Astrocyte of the spinal cord (primary cell): ENCODE data around the gene RAE1.

ENCODE experiments used
- DNase-seq: peaks from one replicate; pipeline ENCODE4 v3.0.0; 2011; ENCODE audit warnings: low read depth, low spot score
- H3K4me3 ChIP-seq: 2 replicates; pipeline ENCODE4 v1.5.1; 2011; ENCODE audit warnings: low read depth, mild to moderate bottlenecking, low read length, moderate library complexity
- in situ Hi-C: cut with HindIII; loops from 2 replicates; pipeline ENCODE4 v1.10.0; 2017; ENCODE audit warnings: low sequenced_read_pairs
- TF ChIP-seq, protein P1 (sequence below): IDR thresholded peaks from 2 replicates; pipeline ENCODE4 v1.5.1; 2012; ENCODE audit warnings: low read depth, mild to moderate bottlenecking, low read length, inconsistent platforms

The RAE1 gene

DNA sequence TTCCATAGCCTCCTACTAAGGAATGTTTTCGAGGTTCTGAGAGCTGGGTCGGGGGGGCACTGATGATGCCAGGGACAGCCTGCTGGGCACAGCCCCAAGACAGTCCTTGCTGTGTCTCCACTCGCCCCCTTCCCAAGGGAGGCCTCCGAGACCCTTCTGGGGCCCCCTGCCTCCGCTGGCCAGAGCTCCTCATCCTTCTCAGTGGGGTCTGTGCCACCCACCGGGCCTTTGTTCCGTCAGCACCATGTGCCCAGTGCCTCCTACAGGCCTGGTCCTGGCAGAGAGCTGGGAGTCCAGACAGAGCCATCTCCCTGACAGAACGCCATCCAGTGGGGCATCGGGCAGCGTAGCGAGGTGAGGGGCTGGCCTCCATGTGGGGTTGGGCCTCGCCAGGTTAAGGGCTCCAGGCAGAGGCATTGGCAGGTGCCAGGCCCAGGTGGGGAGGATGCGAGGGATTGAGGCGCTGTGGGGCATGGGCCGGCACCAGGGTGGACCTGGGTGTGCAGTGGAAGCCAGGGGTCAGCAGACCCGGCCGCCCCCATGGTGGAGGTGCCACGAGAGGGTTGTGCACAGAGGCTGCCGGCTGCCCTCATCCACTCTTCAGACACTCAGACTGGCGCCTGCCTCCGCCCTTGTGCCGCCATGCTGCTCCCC is 53.5 kb downstream of the RAE1 start:
- in situ Hi-C loops: no loop called here
- no peak for DNase-seq
- H3K4me3 ChIP-seq: no peak overlapping the region
- TF ChIP-seq, protein P1, sequence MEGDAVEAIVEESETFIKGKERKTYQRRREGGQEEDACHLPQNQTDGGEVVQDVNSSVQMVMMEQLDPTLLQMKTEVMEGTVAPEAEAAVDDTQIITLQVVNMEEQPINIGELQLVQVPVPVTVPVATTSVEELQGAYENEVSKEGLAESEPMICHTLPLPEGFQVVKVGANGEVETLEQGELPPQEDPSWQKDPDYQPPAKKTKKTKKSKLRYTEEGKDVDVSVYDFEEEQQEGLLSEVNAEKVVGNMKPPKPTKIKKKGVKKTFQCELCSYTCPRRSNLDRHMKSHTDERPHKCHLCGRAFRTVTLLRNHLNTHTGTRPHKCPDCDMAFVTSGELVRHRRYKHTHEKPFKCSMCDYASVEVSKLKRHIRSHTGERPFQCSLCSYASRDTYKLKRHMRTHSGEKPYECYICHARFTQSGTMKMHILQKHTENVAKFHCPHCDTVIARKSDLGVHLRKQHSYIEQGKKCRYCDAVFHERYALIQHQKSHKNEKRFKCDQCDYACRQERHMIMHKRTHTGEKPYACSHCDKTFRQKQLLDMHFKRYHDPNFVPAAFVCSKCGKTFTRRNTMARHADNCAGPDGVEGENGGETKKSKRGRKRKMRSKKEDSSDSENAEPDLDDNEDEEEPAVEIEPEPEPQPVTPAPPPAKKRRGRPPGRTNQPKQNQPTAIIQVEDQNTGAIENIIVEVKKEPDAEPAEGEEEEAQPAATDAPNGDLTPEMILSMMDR: no peak

DNA sequence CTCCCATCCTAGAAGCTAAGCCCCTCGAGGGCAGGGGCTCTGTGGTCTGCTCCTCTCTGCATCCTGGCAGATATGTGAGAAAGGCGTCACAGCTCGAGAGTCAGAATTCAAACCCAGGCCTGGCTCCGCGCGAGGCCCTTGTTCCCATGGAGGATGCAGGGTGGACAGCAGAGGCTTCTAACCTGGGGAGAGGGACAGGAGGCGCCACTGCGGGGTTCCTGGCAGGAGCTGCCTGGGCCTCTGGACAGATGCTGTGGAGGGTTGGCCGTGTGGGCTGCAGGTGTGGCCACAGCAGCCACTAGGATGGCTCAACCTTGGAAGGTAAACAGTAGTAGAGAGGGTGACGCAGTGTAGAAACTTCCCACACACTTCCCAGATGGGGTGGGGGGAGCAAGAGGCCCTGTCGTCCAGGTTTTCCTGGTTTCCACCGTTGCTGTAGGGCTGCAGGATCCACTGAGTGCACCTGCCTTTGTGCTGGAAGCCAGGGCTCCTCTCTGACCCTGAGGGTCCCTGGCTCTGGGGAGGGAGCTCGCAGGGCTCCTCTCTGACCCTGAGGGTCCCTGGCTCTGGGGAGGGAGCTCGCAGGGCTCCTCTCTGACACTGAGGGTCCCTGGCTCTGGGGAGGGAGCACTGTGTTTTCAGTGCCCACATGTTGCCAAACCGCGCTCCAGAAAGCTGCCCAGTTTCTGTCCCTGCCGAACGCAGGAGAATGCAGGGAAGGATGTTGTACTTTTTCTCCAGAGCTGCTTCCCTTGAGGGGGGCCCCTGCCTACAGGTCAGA is 54.4 kb downstream of the RAE1 start:
- TF ChIP-seq, protein P1: no peak

DNA sequence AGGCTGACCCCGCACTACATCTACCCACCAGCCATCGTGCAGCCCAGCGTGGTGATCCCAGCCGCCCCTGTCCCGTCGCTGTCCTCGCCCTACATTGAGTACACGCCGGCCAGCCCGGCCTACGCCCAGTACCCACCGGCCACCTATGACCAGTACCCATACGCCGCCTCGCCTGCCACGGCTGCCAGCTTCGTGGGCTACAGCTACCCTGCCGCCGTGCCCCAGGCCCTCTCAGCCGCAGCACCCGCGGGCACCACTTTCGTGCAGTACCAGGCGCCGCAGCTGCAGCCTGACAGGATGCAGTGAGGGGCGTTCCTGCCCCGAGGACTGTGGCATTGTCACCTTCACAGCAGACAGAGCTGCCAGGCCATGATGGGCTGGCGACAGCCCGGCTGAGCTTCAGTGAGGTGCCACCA is 56.5 kb downstream of the RAE1 start:
- in situ Hi-C loops: no loop called here

More for the DNA sequence above, 54.4 kb downstream of the RAE1 start:
- no peak for DNase-seq
- in situ Hi-C loops: no loop called here
- H3K4me3 ChIP-seq: no peak overlapping the region

DNA sequence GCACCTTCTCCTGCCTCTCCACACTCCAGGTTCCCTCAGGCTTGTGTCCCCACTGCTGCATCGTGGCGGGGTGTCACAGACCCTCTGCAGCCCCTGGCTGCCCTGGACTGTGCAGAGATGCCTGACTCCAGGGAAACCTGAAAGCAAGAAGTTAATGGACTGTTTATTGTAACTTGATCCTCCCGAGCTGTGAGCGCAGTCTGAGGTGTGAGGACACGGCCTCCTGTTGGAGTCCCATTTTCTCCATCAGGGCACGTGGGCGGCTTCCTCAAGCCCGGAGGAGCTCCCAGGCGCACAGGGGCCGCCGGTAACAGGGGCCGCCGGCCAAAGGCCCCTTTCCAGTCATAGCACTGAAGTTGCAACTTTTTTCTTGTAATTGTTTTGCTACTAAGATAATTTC is 57.1 kb downstream of the RAE1 start:
- in situ Hi-C loops: no loop called here
- TF ChIP-seq, protein P1: no peak
- no peak overlapping the region for H3K4me3 ChIP-seq
- no peak for DNase-seq

More for the DNA sequence above, 56.5 kb downstream of the RAE1 start:
- no peak for DNase-seq
- TF ChIP-seq, protein P1: no peak
- no peak overlapping the region for H3K4me3 ChIP-seq

DNA sequence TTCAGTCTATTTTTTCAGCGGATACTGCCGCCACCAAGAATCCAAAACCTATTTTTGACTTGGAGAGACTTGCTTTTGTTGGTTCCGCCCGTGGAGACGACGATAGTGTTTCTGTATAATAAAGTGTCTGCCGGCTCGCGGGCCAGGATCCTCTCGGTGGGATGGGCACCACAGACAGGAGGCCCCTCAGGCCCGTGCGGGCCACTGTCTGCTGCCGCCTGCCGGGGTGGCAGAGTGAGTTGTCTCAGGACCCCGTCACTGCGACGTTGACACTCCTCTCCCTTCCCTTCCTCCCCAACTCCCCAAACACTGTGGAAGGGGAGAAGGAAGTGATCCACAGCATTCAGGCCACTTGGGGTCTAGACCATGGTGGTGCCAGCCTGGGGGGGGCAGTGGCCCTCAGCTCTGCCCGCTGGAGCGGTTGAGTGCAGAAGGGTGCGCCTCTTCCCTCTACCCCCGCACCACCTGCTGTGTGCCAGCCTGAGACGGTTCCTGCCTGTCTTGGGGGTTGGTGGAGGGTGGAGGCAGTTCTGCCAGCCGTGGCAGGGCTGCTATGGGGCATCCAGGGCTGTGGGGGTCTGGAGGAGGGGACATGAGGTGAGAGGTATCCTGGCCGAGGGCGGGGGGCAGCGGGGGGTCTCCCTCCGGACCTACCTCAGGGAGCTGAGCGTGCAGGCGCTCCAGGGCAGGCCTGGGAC is 57.6 kb downstream of the RAE1 start:
- no peak for DNase-seq
- in situ Hi-C loops: no loop called here
- TF ChIP-seq, protein P1: no peak
- H3K4me3 ChIP-seq: no peak overlapping the region

DNA sequence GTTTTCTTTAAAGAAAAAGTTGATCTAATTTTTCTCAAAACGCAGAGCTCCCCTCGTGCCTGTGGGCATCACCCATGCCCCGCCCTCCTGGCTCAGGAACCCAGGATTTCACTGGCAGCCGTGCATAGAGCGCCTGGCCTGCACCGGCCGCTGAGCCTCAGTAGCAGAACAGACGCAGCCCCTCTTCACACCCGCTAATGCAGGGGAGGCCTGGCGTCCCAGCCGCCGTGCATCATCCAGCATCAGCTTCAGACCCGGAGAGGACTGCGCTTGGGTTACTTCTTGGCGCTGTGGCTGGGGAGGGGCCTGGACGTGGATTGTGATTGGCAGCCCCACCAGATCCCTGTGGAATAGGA is 58.2 kb downstream of the RAE1 start:
- in situ Hi-C loops: no loop called here
- H3K4me3 ChIP-seq: no peak overlapping the region
- DNase-seq: no peak
- TF ChIP-seq, protein P1: no peak
